SK-N-SH treated with all-trans-retinoic acid at 6 μM for 48 hours (cell line): ENCODE measurements around the gene AFG3L2.

ENCODE experiments used
- ATAC-seq: fragments of 200-7000 bp; cut with Tn5 transposase; 3 replicates; pipeline ENCODE4 v1.9.1; 2020; ENCODE audit warnings: mild to moderate bottlenecking, moderate library complexity
- CSDC2 ChIP-seq: fragments of 250-450 bp; sonication (Bioruptor Pico); IDR thresholded peaks from 2 replicates; pipeline ENCODE4 v1.5.0; 2020; ENCODE audit warnings: mild to moderate bottlenecking, moderate library complexity
- ESRRG ChIP-seq: fragments of 250-450 bp; sonication (Bioruptor Pico); IDR thresholded peaks from 2 replicates; pipeline ENCODE4 v1.6.1; 2021; ENCODE audit warnings: mild to moderate bottlenecking
- GLIS3 ChIP-seq: fragments of 250-450 bp; sonication (Bioruptor Pico); IDR thresholded peaks from 2 replicates; pipeline ENCODE4 v1.5.0; 2020; ENCODE audit warnings: mild to moderate bottlenecking, moderate library complexity
- ISL1 ChIP-seq: fragments of 250-450 bp; sonication (Bioruptor Pico); IDR thresholded peaks from 2 replicates; pipeline ENCODE4 v2.1.2; 2022; ENCODE audit warnings: mild to moderate bottlenecking, moderate library complexity
- OSR1 ChIP-seq: fragments of 250-450 bp; sonication (Bioruptor Pico); IDR thresholded peaks from 2 replicates; pipeline ENCODE4 v1.8.0; 2022; ENCODE audit warnings: moderate library complexity, mild to moderate bottlenecking, inconsistent platforms
- PPARA ChIP-seq: fragments of 250-450 bp; sonication (Bioruptor Pico); IDR thresholded peaks from 2 replicates; pipeline ENCODE4 v1.5.0; 2020; ENCODE audit warnings: mild to moderate bottlenecking, borderline replicate concordance
- RARB ChIP-seq: fragments of 250-450 bp; sonication (Bioruptor Pico); IDR thresholded peaks from 2 replicates; pipeline ENCODE4 v1.8.0; 2021; ENCODE audit warnings: mild to moderate bottlenecking, moderate library complexity
- SNAI2 ChIP-seq: fragments of 250-450 bp; sonication (Bioruptor Pico); IDR thresholded peaks from 2 replicates; pipeline ENCODE4 v1.5.0; 2020; ENCODE audit warnings: mild to moderate bottlenecking, moderate library complexity
- TCF4 ChIP-seq: fragments of 250-450 bp; sonication (Bioruptor Pico); IDR thresholded peaks from 2 replicates; pipeline ENCODE4 v1.8.0; 2021; ENCODE audit warnings: mild to moderate bottlenecking, moderate library complexity, borderline replicate concordance
- TOX ChIP-seq: fragments of 250-450 bp; sonication (Bioruptor Pico); IDR thresholded peaks from 2 replicates; pipeline ENCODE4 v1.8.0; 2021; ENCODE audit warnings: mild to moderate bottlenecking, moderate library complexity, borderline replicate concordance
- ZC3H10 ChIP-seq: fragments of 250-450 bp; sonication (Bioruptor Pico); IDR thresholded peaks from 2 replicates; pipeline ENCODE4 v1.5.1; 2021; ENCODE audit warnings: mild to moderate bottlenecking, moderate library complexity
- ZFP3 ChIP-seq: fragments of 250-450 bp; sonication (Bioruptor Pico); IDR thresholded peaks from 2 replicates; pipeline ENCODE4 v1.5.0; 2020; ENCODE audit warnings: mild to moderate bottlenecking, moderate library complexity
- ZNF565 ChIP-seq: fragments of 450-650 bp; formaldehyde crosslinking; conservative IDR thresholded peaks from 2 replicates; pipeline ENCODE4 v1.5.0; 2020; ENCODE audit warnings: low read depth, mild to moderate bottlenecking, moderate library complexity
- ZNF8 ChIP-seq: fragments of 450-650 bp; formaldehyde crosslinking; IDR thresholded peaks from 2 replicates; pipeline ENCODE4 v1.5.0; 2020; ENCODE audit warnings: mild to moderate bottlenecking, moderate library complexity
- TF ChIP-seq, protein P1 (sequence below): fragments of 250-450 bp; sonication (Bioruptor Pico); IDR thresholded peaks from 2 replicates; pipeline ENCODE4 v1.5.1; 2020; ENCODE audit warnings: low read depth, mild to moderate bottlenecking, moderate library complexity
- TF ChIP-seq, protein P2 (sequence below): fragments of 250-450 bp; sonication (Bioruptor Pico); IDR thresholded peaks from 2 replicates; pipeline ENCODE4 v1.8.0; 2020; ENCODE audit warnings: mild to moderate bottlenecking, moderate library complexity, borderline replicate concordance
- TF ChIP-seq, protein P3 (sequence below): fragments of 250-450 bp; sonication (Bioruptor Pico); IDR thresholded peaks from 2 replicates; pipeline ENCODE4 v1.5.1; 2021; ENCODE audit warnings: mild to moderate bottlenecking, moderate library complexity
- TF ChIP-seq, protein P4 (sequence below): fragments of 250-450 bp; sonication (Bioruptor Pico); IDR thresholded peaks from 2 replicates; pipeline ENCODE4 v1.8.0; 2021; ENCODE audit warnings: low read depth, mild to moderate bottlenecking, moderate library complexity, borderline replicate concordance
- TF ChIP-seq, protein P5 (sequence below): fragments of 250-450 bp; sonication (Bioruptor Pico); IDR thresholded peaks from 2 replicates; pipeline ENCODE4 v1.5.0; 2020; ENCODE audit warnings: mild to moderate bottlenecking, moderate library complexity

The AFG3L2 gene

DNA sequence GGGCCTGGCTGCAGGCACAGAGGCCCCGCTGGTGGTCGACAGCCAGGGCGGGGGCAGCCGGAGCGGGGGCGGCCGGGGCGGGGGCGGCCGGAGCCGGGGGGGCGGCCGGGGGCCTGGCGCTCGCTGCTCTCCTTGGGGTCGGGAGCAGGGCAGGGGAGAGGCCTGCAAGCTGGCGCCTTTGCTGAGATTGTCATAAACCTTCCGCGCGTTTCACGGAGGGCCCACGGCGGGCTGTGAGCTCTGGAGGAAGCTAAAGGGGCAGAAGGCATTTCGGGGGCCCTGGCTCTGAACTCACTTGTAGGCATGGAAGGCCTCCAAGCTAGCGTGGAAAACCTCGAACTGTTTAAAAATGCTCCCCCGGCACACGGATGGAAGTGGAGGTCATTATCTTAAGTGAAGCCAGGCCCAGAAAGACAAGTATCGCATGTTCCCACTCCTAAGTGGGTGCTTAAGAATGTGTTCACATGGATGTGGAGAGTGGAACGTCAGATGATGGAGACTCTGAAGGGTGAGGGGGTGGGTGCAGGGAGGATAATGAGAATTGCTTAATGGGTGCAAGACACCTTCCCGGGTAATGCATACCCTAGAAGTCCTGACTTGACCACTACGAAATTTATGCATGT is 31.3 kb upstream of the AFG3L2 start:
- no peak for ATAC-seq
- TF ChIP-seq TCF4 (CRISPR knock-in tag) (no peak), RARB (CRISPR knock-in tag) (no peak), ZNF565 (CRISPR knock-in tag) (no peak), GLIS3 (CRISPR knock-in tag) (no peak), SNAI2 (CRISPR knock-in tag) (no peak), CSDC2 (CRISPR knock-in tag) (no peak), ZFP3 (CRISPR knock-in tag) (no peak), PPARA (CRISPR knock-in tag) (no peak), ZC3H10 (CRISPR knock-in tag) (no peak), ESRRG (CRISPR knock-in tag) (no peak), OSR1 (CRISPR knock-in tag) (no peak)
- TF ChIP-seq, protein P1, sequence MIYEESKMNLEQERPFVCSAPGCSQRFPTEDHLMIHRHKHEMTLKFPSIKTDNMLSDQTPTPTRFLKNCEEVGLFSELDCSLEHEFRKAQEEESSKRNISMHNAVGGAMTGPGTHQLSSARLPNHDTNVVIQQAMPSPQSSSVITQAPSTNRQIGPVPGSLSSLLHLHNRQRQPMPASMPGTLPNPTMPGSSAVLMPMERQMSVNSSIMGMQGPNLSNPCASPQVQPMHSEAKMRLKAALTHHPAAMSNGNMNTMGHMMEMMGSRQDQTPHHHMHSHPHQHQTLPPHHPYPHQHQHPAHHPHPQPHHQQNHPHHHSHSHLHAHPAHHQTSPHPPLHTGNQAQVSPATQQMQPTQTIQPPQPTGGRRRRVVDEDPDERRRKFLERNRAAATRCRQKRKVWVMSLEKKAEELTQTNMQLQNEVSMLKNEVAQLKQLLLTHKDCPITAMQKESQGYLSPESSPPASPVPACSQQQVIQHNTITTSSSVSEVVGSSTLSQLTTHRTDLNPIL = no peak
- TF ChIP-seq, protein P2, sequence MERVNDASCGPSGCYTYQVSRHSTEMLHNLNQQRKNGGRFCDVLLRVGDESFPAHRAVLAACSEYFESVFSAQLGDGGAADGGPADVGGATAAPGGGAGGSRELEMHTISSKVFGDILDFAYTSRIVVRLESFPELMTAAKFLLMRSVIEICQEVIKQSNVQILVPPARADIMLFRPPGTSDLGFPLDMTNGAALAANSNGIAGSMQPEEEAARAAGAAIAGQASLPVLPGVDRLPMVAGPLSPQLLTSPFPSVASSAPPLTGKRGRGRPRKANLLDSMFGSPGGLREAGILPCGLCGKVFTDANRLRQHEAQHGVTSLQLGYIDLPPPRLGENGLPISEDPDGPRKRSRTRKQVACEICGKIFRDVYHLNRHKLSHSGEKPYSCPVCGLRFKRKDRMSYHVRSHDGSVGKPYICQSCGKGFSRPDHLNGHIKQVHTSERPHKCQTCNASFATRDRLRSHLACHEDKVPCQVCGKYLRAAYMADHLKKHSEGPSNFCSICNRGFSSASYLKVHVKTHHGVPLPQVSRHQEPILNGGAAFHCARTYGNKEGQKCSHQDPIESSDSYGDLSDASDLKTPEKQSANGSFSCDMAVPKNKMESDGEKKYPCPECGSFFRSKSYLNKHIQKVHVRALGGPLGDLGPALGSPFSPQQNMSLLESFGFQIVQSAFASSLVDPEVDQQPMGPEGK (CRISPR knock-in tag) = no peak
- TF ChIP-seq, protein P3, sequence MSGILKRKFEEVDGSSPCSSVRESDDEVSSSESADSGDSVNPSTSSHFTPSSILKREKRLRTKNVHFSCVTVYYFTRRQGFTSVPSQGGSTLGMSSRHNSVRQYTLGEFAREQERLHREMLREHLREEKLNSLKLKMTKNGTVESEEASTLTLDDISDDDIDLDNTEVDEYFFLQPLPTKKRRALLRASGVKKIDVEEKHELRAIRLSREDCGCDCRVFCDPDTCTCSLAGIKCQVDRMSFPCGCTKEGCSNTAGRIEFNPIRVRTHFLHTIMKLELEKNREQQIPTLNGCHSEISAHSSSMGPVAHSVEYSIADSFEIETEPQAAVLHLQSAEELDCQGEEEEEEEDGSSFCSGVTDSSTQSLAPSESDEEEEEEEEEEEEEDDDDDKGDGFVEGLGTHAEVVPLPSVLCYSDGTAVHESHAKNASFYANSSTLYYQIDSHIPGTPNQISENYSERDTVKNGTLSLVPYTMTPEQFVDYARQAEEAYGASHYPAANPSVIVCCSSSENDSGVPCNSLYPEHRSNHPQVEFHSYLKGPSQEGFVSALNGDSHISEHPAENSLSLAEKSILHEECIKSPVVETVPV (CRISPR knock-in tag) = no peak
- TF ChIP-seq, protein P4, sequence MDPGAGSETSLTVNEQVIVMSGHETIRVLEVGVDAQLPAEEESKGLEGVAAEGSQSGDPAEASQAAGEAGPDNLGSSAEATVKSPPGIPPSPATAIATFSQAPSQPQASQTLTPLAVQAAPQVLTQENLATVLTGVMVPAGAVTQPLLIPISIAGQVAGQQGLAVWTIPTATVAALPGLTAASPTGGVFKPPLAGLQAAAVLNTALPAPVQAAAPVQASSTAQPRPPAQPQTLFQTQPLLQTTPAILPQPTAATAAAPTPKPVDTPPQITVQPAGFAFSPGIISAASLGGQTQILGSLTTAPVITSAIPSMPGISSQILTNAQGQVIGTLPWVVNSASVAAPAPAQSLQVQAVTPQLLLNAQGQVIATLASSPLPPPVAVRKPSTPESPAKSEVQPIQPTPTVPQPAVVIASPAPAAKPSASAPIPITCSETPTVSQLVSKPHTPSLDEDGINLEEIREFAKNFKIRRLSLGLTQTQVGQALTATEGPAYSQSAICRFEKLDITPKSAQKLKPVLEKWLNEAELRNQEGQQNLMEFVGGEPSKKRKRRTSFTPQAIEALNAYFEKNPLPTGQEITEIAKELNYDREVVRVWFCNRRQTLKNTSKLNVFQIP (CRISPR knock-in tag) = no peak
- TF ChIP-seq, protein P5, sequence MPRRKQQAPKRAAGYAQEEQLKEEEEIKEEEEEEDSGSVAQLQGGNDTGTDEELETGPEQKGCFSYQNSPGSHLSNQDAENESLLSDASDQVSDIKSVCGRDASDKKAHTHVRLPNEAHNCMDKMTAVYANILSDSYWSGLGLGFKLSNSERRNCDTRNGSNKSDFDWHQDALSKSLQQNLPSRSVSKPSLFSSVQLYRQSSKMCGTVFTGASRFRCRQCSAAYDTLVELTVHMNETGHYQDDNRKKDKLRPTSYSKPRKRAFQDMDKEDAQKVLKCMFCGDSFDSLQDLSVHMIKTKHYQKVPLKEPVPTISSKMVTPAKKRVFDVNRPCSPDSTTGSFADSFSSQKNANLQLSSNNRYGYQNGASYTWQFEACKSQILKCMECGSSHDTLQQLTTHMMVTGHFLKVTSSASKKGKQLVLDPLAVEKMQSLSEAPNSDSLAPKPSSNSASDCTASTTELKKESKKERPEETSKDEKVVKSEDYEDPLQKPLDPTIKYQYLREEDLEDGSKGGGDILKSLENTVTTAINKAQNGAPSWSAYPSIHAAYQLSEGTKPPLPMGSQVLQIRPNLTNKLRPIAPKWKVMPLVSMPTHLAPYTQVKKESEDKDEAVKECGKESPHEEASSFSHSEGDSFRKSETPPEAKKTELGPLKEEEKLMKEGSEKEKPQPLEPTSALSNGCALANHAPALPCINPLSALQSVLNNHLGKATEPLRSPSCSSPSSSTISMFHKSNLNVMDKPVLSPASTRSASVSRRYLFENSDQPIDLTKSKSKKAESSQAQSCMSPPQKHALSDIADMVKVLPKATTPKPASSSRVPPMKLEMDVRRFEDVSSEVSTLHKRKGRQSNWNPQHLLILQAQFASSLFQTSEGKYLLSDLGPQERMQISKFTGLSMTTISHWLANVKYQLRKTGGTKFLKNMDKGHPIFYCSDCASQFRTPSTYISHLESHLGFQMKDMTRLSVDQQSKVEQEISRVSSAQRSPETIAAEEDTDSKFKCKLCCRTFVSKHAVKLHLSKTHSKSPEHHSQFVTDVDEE (CRISPR knock-in tag) = no peak

DNA sequence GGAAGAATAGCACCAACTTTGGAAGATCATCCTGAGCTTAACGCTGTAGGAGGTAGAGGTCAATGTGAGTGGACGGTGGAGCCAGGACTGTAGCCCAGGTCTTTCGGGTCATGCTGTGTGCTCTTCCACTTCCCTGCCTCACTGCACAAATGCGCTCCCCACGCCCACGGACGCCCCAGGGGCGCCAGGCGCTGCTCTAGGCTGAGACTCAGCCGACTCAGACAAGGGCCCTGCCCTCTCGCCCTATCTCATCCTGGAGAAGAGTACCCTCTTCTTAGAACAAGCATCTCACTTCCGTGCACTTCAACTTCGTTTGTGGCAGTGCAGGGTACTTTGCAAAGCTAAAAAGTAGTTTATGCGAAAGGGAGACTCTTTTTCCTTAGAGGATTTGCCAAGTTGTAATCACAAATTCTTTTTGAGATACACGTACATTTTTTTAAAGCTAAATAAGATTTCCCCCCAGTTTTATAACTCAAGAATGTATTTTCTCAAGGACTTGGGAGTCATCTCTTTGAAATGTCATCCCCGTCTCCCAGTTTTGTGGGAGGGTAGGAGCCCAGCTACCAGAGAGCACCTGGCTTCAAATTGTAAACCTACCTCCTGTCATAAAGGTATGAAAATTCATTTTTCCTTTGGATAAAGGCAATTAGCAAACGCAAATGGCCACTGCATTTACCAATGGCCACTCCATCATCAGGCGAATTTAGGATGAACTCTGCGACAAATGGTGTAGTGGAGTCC is 29.5 kb upstream of the AFG3L2 start:
- no peak for TF ChIP-seq TCF4 (CRISPR knock-in tag)
- TF ChIP-seq ZNF8 (CRISPR knock-in tag) = no peak
- TF ChIP-seq, protein P5 (CRISPR knock-in tag) = no peak
- TF ChIP-seq ZC3H10 (CRISPR knock-in tag) = no peak
- no peak for TF ChIP-seq ZNF565 (CRISPR knock-in tag)
- TF ChIP-seq, protein P3 (CRISPR knock-in tag) = no peak
- no peak for TF ChIP-seq TOX (CRISPR knock-in tag)
- TF ChIP-seq ISL1 (CRISPR knock-in tag) = no peak
- ATAC-seq = no peak
